ENCODE data around the gene LMNTD2. TPM values are rescaled to one million over a fixed set of nuclear protein-coding genes. Genes with fewer than 3 reads are reported as not detected.

Gene LMNTD2
- total RNA-seq, 1 donor from 2014 or later, result 0.40 TPM

GRCh38 chr11:556662-557256 lies 3.8 kb downstream of the LMNTD2 start:
- intact Hi-C loops (cut with DNase I), result loop anchor here (2.0 kb wide), 1 partner anchor 172 kb away; no protein-coding TSS in a partner anchor
- no peak for DNase-seq (ENCODE audit: low spot score)

- intact Hi-C loops (cut with DNase I), result loop anchor here (2.0 kb wide), 1 partner anchor 173 kb away; no protein-coding TSS in a partner anchor
- DNase-seq (ENCODE audit: low spot score), result no peak
These were observed 4.5 kb downstream of the LMNTD2 start for GRCh38 chr11:555780-556661.

- no peak for DNase-seq (ENCODE audit: low spot score)
- intact Hi-C loops (cut with DNase I), result no loop called here
These were observed 5.2 kb downstream of the LMNTD2 start for GRCh38 chr11:555227-555779.

- peak; percentile 88 for DNase-seq (ENCODE audit: low spot score)
- intact Hi-C loops (cut with DNase I), result no loop called here
These were observed 5.9 kb downstream of the LMNTD2 start for GRCh38 chr11:554428-555226.

- no peak for DNase-seq (ENCODE audit: low spot score)
- intact Hi-C loops (cut with DNase I), result no loop called here
These were observed 6.6 kb downstream of the LMNTD2 start for GRCh38 chr11:553988-554340.

GRCh38 chr11:553083-553987 lies 7.2 kb downstream of the LMNTD2 start:
- DNase-seq (ENCODE audit: low spot score), result no peak
- intact Hi-C loops (cut with DNase I), result no loop called here

- no peak for DNase-seq (ENCODE audit: low spot score)
- intact Hi-C loops (cut with DNase I), result no loop called here
These were observed 8.9 kb downstream of the LMNTD2 start for GRCh38 chr11:551596-551995.

GRCh38 chr11:551131-551530 lies 9.4 kb downstream of the LMNTD2 start:
- intact Hi-C loops (cut with DNase I), result no loop called here
- no peak for DNase-seq (ENCODE audit: low spot score)

GRCh38 chr11:550746-551085 lies 9.8 kb downstream of the LMNTD2 start:
- no peak for DNase-seq (ENCODE audit: low spot score)
- intact Hi-C loops (cut with DNase I), result no loop called here

- intact Hi-C loops (cut with DNase I), result no loop called here
- no peak for DNase-seq (ENCODE audit: low spot score)
These were observed 10.4 kb downstream of the LMNTD2 start for GRCh38 chr11:550021-550745.

- intact Hi-C loops (cut with DNase I), result no loop called here
- DNase-seq (ENCODE audit: low spot score), result no peak
These were observed 11.6 kb downstream of the LMNTD2 start for GRCh38 chr11:548700-549603.

GRCh38 chr11:545171-545570 lies 15.4 kb downstream of the LMNTD2 start:
- DNase-seq (ENCODE audit: low spot score), result no peak
- intact Hi-C loops (cut with DNase I), result no loop called here

- DNase-seq (ENCODE audit: low spot score), result no peak
- intact Hi-C loops (cut with DNase I), result no loop called here
These were observed 15.7 kb downstream of the LMNTD2 start for GRCh38 chr11:544817-545166.

- intact Hi-C loops (cut with DNase I), result no loop called here
- DNase-seq (ENCODE audit: low spot score), result no peak
These were observed 19.1 kb downstream of the LMNTD2 start for GRCh38 chr11:541433-541885.

- no peak for DNase-seq (ENCODE audit: low spot score)
- intact Hi-C loops (cut with DNase I), result no loop called here
These were observed 19.7 kb downstream of the LMNTD2 start for GRCh38 chr11:540583-541432.

GRCh38 chr11:539971-540481 lies 20.5 kb downstream of the LMNTD2 start:
- DNase-seq (ENCODE audit: low spot score), result no peak
- intact Hi-C loops (cut with DNase I), result no loop called here

All from cardiac septum (tissue), 1 donor.